ENCODE results near the gene TXNRD3.

DNA sequence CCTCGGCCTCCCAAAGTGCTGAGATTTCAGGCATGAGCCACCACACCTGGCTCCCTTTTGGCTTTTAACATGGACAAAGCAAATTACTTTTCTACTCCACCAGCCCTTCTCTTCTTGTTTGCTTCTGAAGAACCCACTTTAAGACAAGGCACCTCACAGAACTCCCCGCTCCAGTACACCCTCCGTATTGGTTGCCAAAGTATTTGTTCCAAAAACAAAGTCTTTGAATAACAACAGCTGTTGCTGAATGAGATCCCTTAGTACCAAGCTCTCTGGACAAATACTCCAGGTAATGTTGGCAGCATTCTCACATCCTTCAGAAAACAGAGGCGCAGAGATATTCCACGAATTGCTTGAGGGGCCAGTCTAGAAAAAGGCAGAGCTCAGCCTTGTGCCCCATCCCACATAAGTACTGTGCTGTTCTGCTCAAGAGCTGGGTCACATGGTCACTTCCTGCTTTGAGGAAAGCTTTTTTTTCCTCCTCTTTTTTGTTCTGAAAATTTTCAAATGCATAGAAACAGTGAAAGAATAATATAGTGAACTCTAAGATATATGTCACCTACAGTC, 41.9 kb upstream of the TXNRD3 start:
- no peak for TF ChIP-seq POLR2A (IDR thresholded peaks at IDR 0.05)
- TF ChIP-seq, protein P1, sequence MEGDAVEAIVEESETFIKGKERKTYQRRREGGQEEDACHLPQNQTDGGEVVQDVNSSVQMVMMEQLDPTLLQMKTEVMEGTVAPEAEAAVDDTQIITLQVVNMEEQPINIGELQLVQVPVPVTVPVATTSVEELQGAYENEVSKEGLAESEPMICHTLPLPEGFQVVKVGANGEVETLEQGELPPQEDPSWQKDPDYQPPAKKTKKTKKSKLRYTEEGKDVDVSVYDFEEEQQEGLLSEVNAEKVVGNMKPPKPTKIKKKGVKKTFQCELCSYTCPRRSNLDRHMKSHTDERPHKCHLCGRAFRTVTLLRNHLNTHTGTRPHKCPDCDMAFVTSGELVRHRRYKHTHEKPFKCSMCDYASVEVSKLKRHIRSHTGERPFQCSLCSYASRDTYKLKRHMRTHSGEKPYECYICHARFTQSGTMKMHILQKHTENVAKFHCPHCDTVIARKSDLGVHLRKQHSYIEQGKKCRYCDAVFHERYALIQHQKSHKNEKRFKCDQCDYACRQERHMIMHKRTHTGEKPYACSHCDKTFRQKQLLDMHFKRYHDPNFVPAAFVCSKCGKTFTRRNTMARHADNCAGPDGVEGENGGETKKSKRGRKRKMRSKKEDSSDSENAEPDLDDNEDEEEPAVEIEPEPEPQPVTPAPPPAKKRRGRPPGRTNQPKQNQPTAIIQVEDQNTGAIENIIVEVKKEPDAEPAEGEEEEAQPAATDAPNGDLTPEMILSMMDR (IDR thresholded peaks at IDR 0.05) = no peak
